ENCODE results near the gene ANKRD44.
"Not testable (repeated sequence)": the region's sequence is repeated elsewhere in the genome, so short reads cannot be mapped to it uniquely, and the experiment has no call there.

Gene ANKRD44

GRCh38 chr2:197259470-197259999, 51.0 kb downstream of the ANKRD44 start:
- DNase-seq (ENCODE audit: low spot score), result no peak

GRCh38 chr2:197258580-197258979, 52.0 kb downstream of the ANKRD44 start:
- no peak for DNase-seq (ENCODE audit: low spot score)

DNA sequence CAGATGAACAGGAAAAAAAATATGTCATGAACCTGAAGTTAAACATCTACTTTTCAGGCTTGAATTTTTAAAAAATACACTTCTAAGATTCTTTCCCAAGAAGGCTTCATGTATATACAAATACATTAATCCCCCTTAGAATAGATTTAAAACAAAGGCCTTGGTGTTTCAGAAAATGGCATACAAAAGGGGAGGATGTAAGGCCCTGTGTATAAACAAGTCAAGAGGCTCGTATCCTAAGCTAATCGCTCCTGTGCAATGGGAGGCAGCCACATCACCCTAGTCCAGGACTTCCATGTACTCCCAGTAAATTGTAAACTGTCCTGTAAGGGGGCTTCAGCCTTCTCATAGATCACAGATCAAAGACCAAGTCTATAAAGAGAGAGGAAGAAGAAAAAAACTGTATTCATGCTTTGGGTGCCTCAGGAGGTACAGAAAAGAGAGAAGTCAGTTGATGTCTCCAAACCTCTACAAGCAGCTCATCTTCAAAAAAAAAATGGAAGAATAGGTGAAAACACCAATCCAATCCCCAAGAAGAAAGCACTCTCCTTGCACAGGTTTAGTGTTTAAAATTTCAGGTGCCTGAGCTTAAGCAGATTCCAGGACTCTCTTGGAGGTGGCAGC, 53.9 kb downstream of the ANKRD44 start:
- no peak for DNase-seq (ENCODE audit: low spot score)

GRCh38 chr2:197256021-197256420, 54.6 kb downstream of the ANKRD44 start:
- DNase-seq (ENCODE audit: low spot score), result no peak

DNA sequence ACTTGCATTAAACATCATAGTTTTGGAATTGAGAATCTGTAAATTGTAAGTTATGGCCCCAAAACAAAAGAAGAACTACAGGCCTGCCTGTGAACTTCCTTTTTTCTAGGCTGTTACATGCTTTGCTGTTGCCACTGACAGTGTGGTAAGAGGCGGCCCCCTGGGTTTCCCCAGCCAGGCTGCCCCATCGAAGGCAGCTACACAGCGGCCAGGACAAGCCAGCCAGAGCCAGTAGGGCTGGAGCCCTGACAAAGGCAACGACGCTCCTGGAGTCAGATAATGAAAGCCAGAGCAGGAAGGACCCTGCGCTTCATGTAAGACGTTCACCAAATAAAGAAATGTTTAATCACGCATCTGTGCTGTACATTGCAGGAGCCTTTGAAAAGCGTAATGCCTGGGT, 55.0 kb downstream of the ANKRD44 start:
- peak; percentile 72 for DNase-seq (ENCODE audit: low spot score)

- peak; percentile 25 for DNase-seq (ENCODE audit: low spot score)
Observed at GRCh38 chr2:197254776-197255530, 55.6 kb downstream of the ANKRD44 start.

GRCh38 chr2:197251576-197251975, 59.0 kb downstream of the ANKRD44 start:
- DNase-seq (ENCODE audit: low spot score), result peak; percentile 69

GRCh38 chr2:197251163-197251562, 59.4 kb downstream of the ANKRD44 start:
- no peak for DNase-seq (ENCODE audit: low spot score)

GRCh38 chr2:197250084-197250397, 60.5 kb downstream of the ANKRD44 start:
- DNase-seq (ENCODE audit: low spot score), result no peak

GRCh38 chr2:197249381-197250083, 61.0 kb downstream of the ANKRD44 start:
- DNase-seq (ENCODE audit: low spot score), result no peak

GRCh38 chr2:197248623-197249022, 62.0 kb downstream of the ANKRD44 start:
- peak; percentile 38 for DNase-seq (ENCODE audit: low spot score)

DNA sequence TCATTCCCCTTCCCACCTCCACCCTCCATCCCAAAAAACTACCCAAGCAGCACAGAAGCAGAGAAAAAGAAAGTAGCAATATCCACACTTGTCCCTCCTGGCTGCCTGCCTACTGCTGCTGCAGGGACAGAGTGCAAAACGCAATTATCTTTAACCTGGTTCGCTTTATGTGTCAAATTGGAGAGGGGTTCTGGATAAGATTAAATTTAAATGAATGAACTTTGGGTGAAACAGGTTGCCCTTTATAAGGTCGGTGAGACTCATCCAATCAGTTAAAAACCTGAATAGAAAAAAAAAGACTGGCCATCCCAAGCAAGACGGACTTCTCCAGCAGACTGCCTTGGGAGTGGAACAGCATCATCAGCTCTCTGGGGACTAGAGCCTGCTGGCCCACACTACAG, 62.6 kb downstream of the ANKRD44 start:
- no peak for DNase-seq (ENCODE audit: low spot score)

DNA sequence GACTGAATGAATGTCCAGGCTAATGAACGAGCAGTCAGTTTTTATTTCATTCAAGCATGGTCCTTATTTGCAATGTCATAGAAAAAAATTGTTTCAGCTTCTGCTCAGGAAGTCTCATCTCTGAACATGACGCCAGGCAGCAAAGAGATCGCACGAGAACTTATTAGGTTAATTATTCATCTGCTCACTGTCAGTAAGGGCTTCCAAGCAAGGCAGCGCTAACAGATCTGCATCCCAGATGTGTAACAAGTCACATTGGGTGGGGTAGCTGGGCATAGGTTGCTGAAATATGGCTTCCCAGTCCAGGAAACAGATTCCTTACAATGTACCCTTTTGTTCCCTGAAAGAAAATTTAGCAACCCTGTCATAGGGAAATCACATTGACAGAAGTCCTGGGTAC, 63.5 kb downstream of the ANKRD44 start:
- DNase-seq (ENCODE audit: low spot score), result peak; percentile 25

- DNase-seq (ENCODE audit: low spot score), result no peak
Observed at GRCh38 chr2:197245829-197246804, 64.5 kb downstream of the ANKRD44 start.

DNA sequence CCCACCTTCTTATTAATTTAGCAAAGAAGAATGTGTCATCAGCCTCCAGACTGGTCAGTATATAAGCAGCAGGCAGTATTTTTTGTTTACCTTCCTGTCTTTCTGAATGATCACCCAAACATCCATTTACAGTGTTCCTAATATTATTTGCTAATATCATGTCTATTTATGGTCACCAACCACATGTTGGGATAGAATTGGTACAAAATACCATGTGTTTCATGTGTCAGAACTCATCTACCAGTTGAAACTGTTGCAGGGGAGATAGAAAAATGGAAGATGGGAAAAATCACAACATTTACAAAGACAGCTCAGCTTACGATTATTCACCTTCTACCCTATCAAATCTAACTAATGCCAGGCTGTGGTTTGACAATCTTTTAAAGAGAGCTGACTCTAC, 66.2 kb downstream of the ANKRD44 start:
- no peak for DNase-seq (ENCODE audit: low spot score)

DNA sequence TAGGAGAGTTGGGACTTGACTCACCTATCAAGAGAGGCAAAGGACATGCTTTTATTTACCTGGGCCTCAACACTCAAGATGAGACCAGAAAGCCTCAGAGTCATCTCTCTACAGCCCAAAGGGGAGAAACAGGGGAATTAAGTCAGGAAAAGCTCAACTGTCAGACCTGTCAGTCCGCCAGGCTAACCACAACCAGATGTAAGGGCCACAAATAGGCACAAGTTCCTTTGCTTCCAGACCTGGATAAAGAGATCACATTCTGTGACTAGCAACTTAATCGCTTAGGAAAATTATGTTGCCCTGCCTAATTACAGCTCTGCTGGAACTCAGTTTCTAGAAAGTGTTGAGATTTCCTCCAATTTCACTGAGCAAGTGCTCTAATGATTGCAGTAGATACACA, 67.9 kb downstream of the ANKRD44 start:
- DNase-seq (ENCODE audit: low spot score), result no peak

GRCh38 chr2:197241596-197241995, 69.0 kb downstream of the ANKRD44 start:
- no peak for DNase-seq (ENCODE audit: low spot score)

- DNase-seq (ENCODE audit: low spot score), result no peak
Observed at GRCh38 chr2:197241153-197241552, 69.4 kb downstream of the ANKRD44 start.

DNA sequence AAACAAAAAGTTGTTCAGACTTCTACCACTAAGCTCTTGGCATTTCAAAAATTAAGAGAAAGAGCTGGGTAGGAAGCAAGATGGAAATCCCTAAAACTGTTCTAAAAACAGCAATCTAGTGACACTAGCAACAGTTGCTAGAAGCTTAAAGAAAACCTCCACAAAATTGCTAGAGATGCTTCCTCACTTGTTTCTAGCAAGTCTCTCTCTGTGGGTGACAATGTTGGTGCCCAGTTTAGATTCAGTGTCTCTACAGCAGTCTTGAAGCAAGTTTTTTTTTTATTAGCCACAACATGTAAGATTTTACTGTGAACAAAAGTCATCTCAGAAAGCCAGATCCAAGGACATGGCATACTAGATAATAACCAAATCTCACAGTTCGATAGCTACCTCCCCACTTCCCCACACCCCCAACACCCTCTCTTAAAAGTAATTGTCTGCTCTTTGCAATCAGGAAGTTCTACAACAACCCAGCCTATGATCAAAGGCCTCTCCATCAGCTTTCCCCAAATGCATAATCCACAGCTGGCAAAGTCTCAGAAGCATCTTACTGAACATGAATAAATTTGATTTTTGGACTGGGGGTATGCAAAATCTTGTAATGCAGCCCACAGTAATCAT, 70.0 kb downstream of the ANKRD44 start:
- DNase-seq (ENCODE audit: low spot score), result no peak

GRCh38 chr2:197240018-197240417, 70.6 kb downstream of the ANKRD44 start:
- DNase-seq (ENCODE audit: low spot score), result not testable (repeated sequence)

GRCh38 chr2:197239434-197239833, 71.1 kb downstream of the ANKRD44 start:
- DNase-seq (ENCODE audit: low spot score), result no peak

GRCh38 chr2:197238043-197238365, 72.6 kb downstream of the ANKRD44 start:
- no peak for DNase-seq (ENCODE audit: low spot score)

Data from AG08395 (cell line).